Activated CD4-positive, CD25-positive, alpha-beta regulatory T cell (primary cell): ENCODE results near the gene DSTN.
"Not testable (repeated sequence)": the region's sequence is repeated elsewhere in the genome, so short reads cannot be mapped to it uniquely, and the experiment has no call there.

Source experiments
- DNase-seq, 4 experiments: peaks; one replicate each; lab custom pipeline; 2025; lab: John Stamatoyannopoulos, UW

Gene DSTN

GRCh38 chr20:17651129-17651759 is 81.4 kb downstream of the DSTN start:
- no peak for DNase-seq

DNA sequence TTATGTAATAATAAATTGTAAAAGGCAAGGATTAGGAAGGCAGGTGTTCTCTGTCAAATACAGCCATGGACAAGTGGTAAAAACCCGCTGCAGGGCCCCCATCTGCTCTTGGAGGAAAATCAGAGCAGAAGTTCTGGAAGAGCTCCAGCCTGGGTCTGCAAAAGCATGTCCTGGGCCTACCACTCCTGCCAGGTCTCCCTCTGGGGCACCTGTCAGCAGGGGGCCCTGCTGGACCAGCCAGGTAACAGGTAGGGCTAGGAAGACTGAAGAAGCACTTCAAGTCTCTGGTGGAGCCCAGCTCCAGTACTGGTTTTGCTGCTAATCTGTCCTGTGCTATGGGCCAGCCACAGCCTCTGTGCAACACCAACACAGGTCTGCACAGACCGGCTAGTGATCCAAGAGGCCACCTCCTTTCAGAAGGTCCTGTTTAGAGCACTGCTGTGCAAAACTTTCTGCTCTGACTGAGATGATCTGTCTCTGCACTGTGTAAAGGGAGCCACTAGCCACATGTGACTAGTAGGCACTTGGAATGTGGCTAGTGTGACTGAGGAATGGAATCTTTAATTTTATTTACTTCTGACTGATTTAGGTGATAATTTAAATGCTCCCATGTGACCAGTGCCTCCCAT is 82.0 kb downstream of the DSTN start:
- DNase-seq = no peak

- DNase-seq = no peak
These were observed 82.5 kb downstream of the DSTN start for GRCh38 chr20:17652411-17652810.

DNA sequence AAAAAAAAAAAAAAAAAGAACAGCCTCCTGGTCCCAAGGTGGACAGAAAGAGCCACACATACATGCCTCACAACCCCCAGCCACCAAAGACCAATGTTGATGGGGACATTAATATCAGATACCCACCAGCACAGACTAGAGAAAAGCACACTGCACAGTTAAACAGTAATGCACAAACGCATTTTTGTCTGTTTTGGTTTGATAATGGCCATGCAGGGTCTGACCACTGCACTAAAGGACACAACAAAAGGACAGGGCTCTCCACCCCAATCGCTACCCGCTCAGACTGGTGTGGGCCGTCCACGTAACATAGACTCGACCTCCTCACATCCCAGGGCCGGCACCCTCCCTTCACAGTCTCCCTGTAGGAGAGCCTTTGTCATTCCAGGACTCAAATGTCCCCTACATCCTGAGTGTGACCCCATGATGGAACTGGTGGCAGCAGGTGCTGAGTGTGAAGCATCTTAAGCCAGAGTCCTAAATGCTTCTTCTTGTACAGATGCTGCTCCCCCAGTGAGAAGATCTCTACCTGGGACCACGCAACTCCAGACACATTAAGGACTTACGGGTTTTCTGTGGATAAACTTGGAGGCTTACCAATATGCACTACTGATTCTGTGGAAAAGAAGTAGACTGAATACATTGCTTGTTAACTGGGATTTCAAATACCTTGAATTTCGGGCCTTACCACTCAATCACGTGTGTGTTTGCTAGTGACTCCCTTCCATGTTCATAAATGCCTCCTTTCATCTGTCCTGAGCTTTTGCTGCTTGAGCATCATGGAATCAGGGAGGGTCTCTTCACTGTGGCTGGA is 84.2 kb downstream of the DSTN start:
- no peak for DNase-seq

DNA sequence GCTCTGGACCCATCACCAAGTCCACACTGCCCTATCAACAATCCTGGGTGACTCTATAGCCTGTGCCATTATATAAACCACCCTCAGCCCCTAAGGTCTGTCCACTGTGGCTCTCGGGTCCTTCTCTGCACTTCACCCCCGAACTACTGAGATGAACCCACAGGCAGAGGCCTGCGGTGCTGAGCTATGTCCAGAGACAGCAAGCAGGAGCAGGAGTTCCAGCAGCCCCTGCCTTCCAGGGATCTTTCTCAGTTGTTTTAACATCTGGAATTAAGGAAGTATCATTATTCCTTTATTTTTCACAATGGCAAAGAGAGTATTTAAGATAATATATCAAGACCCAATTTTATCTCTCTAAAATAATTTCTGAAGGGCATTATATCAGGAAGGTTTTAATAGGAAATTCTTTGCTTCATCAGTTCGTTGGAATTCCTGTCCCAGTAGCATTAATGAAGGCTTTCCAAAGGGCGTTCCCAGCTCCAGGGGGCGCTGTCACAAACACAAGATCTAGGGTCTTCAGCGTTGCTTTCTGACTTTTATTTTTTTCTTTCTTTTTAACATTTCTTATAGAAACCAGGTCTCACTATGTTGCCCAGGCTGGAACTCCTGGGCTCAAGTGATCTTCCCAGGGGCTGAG is 84.9 kb downstream of the DSTN start:
- DNase-seq = no peak

- no peak for DNase-seq
These were observed 85.4 kb downstream of the DSTN start for GRCh38 chr20:17655286-17655651.

DNA sequence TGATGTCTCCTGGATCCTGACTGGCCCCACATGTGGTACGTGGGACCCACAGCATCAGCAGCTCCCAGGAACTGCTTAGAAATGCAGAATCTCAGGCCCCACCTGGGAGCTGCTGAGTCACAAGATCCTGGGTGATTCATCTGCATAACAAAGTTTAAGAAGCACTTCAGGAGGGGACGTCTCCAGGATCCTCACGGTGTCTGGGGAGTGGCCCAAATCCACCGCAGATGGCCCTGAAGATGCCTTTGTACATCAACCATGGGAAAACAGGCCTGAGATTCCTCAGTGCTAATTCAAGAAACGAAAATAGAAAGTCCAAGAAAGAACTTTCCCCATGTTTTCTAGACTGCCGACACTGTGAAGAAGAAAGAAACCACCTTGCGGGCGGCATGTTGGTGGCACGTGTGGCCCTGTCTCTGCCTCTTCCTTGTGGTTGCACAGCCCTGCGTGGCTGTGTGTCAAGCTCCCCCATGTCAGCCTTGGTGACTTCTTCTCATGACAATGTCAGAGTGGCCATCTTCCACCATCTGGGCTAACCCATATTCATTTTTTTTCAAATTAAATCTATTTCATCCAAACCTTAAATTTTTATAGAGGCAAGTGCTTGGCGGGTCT is 86.1 kb downstream of the DSTN start:
- no peak for DNase-seq

DNA sequence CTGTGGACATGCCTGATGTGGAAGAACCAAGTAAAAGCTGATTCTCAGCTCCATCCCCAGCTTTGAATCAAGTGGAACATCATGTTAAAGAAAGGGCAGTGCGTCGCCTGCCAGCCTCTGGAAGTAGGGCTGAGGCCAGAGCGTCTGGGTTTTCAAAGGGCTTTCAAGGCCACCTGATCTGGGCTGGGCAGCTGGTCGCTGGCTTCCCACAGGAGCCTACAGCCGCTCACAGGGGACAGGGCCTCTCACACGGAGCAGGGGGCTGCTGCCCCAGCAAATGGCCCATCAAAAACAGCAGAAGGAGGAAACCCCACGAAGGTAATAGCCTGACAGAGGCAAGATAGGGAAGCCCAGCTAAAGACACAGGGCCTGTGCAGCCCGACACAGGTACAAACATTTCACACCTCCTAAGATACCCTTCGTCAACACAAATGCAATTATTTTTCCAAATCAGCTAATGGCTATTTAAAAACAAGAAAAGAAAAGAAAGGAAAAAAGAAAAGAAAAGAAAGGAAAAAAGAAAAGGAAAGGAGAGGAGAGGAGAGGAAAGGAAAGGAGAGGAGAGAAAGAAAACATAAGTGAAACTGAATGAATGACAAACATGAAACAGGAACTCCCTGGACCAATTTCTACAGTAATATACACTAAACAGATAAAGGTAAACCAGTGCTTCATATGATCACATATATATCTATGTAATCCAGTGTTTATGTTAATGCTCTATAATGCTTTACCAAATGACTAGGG is 87.4 kb downstream of the DSTN start:
- DNase-seq = no peak

DNA sequence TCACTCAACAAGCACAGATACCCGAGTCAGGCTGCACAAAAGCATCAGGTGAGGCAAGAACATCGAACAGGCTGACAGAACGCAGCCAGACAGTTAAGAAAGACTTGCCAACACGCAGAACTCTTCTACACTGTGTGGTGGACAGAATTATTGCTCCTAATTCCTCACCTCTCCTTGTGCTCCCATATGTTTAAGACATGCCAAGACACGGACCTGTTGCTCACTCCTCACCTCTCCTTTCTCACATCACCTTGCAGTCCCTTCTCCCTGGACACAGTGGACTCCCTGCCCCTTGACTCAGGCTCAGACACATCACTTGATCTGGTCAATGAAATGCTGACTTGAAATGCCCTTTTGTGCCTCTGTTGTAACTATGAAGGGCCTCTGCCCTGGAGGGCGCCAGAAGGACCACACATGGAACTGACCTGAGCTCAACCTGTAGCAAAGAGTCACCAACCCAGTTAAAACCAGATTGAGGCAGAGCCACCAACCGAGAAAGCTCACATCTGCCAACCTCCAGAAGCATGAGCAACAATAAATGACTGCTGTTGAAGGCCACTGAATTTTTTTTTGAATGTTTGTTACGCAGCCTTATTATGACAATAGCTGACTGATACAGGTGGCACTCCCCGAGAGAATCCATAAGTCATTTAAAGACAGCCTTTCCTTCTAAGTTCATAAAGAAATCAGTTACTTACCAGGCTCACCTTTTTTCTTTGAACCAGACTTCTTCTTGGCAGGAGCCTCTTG is 88.2 kb downstream of the DSTN start:
- no peak for DNase-seq

- no peak for DNase-seq
These were observed 88.7 kb downstream of the DSTN start for GRCh38 chr20:17658648-17658993.

DNA sequence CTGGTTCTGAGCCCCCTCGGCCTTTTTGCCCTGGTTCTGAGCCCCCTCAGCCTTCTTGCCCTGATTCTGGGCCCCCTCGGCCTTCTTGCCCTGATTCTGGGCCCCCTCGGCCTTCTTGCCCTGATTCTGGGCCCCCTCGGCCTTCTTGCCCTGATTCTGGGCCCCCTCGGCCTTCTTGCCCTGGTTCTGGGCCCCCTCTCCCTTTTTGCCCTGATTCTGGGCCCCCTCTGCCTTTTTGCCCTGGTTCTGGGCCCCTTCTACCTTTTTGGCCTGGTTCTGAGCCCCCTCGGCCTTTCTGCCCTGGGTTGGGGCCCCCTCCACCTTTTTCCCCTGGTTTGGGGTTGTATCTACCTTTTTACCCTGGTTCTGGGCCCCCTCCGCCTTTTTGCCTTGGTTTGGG is 89.5 kb downstream of the DSTN start:
- not testable (repeated sequence) for DNase-seq
